Measurements from ENCODE around the gene SERPINI1. TPM values are rescaled to one million over a fixed set of nuclear protein-coding genes. Genes with fewer than 3 reads are reported as not detected.

The SERPINI1 gene
- total and polyA plus RNA-seq, 12 donors, result 4.5 to 17.1 (median 10.1) TPM

DNA sequence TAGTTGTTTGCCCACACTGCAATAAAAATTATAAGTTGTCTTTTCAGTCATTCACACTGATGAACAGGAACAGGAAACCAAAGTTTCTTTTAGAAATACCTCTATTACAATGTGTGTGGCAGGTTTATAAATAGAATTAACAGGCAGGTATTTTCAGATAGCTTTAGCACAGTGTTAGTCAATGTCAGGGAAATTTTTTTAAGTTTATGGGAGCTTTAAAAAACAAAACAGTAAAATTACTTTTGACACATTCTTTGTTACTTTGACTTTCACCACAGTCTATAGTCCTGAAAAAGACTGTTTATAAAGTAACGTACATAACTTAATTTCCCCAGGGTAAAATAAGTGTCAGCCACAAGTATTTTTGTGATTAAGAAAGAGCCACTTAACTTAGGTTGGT lies 38.1 kb downstream of the SERPINI1 start:
- TF ChIP-seq, protein P1, sequence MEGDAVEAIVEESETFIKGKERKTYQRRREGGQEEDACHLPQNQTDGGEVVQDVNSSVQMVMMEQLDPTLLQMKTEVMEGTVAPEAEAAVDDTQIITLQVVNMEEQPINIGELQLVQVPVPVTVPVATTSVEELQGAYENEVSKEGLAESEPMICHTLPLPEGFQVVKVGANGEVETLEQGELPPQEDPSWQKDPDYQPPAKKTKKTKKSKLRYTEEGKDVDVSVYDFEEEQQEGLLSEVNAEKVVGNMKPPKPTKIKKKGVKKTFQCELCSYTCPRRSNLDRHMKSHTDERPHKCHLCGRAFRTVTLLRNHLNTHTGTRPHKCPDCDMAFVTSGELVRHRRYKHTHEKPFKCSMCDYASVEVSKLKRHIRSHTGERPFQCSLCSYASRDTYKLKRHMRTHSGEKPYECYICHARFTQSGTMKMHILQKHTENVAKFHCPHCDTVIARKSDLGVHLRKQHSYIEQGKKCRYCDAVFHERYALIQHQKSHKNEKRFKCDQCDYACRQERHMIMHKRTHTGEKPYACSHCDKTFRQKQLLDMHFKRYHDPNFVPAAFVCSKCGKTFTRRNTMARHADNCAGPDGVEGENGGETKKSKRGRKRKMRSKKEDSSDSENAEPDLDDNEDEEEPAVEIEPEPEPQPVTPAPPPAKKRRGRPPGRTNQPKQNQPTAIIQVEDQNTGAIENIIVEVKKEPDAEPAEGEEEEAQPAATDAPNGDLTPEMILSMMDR (IDR thresholded peaks at IDR 0.05), result no peak
- H3K36me3 ChIP-seq, result no peaks in the 10 kb centered on the region
- H3K27ac ChIP-seq, result no peak overlapping the region
- ATAC-seq (no peak), DNase-seq (no peak)
- no peaks in the 10 kb centered on the region for H3K27me3 ChIP-seq
- H3K4me3 ChIP-seq, result no peak overlapping the region
- intact Hi-C loops (cut with DNase I), result no loop called here
- H3K9me3 ChIP-seq, result peaks cover 0 to 16% (median 8%) of the 10 kb centered on the region in 11 donors
- WGBS, 2 donors, result 50 to 65% methylated on average over 1 of the region's 1 CpG
- H3K4me1 ChIP-seq, result peaks cover 0 to 8% (median 0%) of the 10 kb centered on the region in 9 donors

DNA sequence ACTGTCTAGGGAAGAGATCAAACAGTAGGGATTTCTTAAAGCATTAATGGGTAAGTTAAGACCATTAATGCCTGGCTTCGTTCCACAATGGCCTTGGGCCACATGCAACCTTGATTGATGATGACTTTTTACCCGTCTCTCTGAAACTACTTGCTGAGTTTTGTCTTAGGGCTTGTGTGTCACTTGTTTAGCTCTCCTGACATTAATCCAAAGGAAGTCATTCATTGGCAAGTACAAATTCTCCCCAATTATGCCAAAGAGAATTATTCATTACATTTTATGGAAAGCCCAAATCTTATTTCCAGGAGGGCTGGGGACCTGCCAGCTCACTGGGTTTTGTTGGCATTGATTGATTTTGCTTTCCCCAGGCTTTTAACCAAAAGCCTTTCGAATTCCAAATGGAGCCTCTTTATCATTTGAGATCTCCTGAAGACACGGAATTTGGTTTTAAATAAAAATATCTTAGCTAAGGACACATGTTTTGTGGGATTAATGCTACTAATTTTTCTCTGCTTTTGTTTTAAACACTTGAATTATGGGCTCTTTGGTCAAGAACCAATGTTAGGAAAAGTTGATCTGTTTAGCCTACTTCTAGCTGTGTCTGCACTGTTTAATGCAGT lies 40.7 kb downstream of the SERPINI1 start:
- intact Hi-C loops (cut with DNase I), result no loop called here
- peaks cover 0 to 16% (median 8%) of the 10 kb centered on the region in 11 donors for H3K9me3 ChIP-seq
- H3K27ac ChIP-seq, result no peak overlapping the region
- ATAC-seq (no peak), DNase-seq (no peak)
- TF ChIP-seq, protein P1 (IDR thresholded peaks at IDR 0.05), result no peak
- peaks cover 0 to 8% (median 0%) of the 10 kb centered on the region in 9 donors for H3K4me1 ChIP-seq
- H3K36me3 ChIP-seq, result no peaks in the 10 kb centered on the region
- no peak overlapping the region for H3K4me3 ChIP-seq
- no peaks in the 10 kb centered on the region for H3K27me3 ChIP-seq
- 55 to 63% methylated on average over 4 of the region's 4 CpGs for WGBS, 2 donors

DNA sequence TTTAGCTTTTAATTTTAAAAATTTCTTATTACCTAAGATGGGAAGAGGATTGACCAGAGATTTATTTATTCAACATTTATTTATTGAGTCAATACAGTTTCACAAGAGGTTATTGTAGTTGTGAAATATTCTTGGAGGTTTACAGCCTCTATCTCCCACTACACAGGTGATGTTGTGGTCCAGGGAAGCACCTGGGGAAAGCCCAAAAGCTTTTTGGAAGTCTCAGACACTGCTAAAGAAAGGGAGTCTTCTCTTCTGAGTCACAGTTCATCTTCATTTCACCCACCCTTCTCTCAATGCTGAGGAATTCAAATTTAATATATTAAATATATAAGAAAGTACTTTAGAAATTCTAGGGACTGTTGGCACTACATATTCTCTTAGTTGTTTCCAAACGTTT lies 41.8 kb downstream of the SERPINI1 start:
- no peaks in the 10 kb centered on the region for H3K27me3 ChIP-seq
- intact Hi-C loops (cut with DNase I), result no loop called here
- ATAC-seq (no peak), DNase-seq (no peak)
- H3K9me3 ChIP-seq, result peaks cover 0 to 16% (median 8%) of the 10 kb centered on the region in 11 donors
- H3K36me3 ChIP-seq, result no peaks in the 10 kb centered on the region
- H3K4me3 ChIP-seq, result no peak overlapping the region
- no peak overlapping the region for H3K27ac ChIP-seq
- 64 to 79% methylated on average over 1 of the region's 1 CpG for WGBS, 2 donors
- H3K4me1 ChIP-seq, result peaks cover 0 to 8% (median 0%) of the 10 kb centered on the region in 9 donors
- TF ChIP-seq, protein P1 (IDR thresholded peaks at IDR 0.05), result no peak

DNA sequence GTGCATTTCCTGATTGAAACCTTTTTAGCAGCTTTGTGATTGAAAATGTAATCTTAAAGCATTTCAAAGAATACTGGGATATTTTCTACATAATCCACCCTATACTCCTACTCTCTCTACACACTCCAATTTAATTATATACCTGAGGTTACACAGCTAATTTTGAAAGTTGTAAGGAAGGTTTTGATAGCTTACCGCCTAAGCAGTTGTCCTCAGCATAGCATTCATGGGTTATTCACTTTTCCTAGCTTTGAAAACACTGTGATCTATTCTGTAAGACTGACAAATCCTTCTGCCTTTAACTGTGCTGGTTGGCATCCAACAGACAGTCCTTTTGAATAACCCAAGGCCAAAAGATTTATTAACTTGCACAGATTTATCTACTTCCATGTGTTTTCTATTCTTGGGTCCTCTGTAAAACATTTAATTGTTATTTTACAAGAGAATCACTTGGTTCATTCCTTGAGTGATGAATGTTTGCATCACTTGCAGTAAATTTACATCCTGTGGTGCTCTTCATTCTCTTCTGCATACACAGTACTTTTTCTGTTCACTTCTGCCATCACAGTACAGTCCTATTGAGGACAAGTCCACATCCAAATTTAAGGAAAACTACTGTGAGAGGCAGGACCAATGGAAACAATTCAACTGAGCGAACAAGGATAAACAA lies 44.8 kb downstream of the SERPINI1 start:
- no peak overlapping the region for H3K27ac ChIP-seq
- no peak overlapping the region for H3K4me3 ChIP-seq
- intact Hi-C loops (cut with DNase I), result no loop called here
- no peaks in the 10 kb centered on the region for H3K36me3 ChIP-seq
- ATAC-seq, result no peak
- DNase-seq, result no peak
- 91 to 95% methylated on average over 2 of the region's 2 CpGs for WGBS, 2 donors
- no peaks in the 10 kb centered on the region for H3K27me3 ChIP-seq
- H3K9me3 ChIP-seq, result peaks cover 0 to 16% (median 8%) of the 10 kb centered on the region in 11 donors
- H3K4me1 ChIP-seq, result peaks cover 0 to 17% (median 9%) of the 10 kb centered on the region in 9 donors
- TF ChIP-seq, protein P1 (IDR thresholded peaks at IDR 0.05), result no peak

Measured in heart right ventricle (tissue), 16 donors.